ENCODE measurements around the gene SOWAHC.

SOWAHC gene

DNA sequence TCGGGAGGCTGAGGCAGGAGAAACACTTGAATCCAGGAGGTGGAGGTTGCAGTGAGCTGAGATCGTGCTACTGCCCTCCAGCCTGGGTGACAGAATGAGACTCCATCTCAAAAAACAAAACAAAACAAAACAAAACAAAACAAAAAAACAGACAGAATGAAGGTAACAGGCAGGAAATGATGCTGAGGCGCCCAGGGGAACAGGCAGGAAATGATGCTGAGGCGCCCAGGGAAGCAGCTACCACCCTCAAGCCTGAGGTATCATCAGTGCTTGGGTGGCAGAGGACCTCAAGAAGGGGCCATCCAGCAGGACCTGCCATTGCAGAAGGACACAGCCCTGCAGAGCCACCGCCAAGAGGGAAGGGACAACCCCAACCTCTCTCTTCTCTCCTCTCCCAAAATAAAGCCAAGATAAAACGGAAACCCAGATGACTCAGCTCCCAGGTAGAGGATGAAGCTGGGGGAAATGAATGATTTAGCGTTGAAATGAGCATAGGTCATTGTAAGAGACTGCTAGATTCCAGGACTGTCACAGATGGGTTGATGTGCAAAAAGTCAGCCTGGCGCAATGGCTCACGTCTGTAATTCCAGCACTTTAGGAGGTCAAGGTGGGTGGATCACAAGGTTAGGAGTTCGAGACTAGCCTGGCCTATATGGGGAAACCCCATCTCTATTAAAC is 19.3 kb downstream of the SOWAHC start:
- no peak overlapping the region for H3K4me3 ChIP-seq (ENCODE audit: severe bottlenecking)
- TF ChIP-seq, protein P1, sequence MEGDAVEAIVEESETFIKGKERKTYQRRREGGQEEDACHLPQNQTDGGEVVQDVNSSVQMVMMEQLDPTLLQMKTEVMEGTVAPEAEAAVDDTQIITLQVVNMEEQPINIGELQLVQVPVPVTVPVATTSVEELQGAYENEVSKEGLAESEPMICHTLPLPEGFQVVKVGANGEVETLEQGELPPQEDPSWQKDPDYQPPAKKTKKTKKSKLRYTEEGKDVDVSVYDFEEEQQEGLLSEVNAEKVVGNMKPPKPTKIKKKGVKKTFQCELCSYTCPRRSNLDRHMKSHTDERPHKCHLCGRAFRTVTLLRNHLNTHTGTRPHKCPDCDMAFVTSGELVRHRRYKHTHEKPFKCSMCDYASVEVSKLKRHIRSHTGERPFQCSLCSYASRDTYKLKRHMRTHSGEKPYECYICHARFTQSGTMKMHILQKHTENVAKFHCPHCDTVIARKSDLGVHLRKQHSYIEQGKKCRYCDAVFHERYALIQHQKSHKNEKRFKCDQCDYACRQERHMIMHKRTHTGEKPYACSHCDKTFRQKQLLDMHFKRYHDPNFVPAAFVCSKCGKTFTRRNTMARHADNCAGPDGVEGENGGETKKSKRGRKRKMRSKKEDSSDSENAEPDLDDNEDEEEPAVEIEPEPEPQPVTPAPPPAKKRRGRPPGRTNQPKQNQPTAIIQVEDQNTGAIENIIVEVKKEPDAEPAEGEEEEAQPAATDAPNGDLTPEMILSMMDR (IDR thresholded peaks at IDR 0.05; ENCODE audit: poor library complexity, severe bottlenecking), result no peak
- H3K27ac ChIP-seq (ENCODE audit: poor library complexity, severe bottlenecking), result no peak overlapping the region
- H3K36me3 ChIP-seq (ENCODE audit: low read depth), result no peaks in the 10 kb centered on the region
- H3K27me3 ChIP-seq (ENCODE audit: insufficient read depth, poor library complexity, severe bottlenecking), result no peaks in the 10 kb centered on the region
- DNase-seq (ENCODE audit: low spot score) (no peak), ATAC-seq (ENCODE audit: low read depth) (no peak)
- no peaks in the 10 kb centered on the region for H3K9me3 ChIP-seq (ENCODE audit: severe bottlenecking)
- H3K4me1 ChIP-seq (ENCODE audit: insufficient read depth, poor library complexity, severe bottlenecking), result peaks cover 12% of the 10 kb centered on the region

DNA sequence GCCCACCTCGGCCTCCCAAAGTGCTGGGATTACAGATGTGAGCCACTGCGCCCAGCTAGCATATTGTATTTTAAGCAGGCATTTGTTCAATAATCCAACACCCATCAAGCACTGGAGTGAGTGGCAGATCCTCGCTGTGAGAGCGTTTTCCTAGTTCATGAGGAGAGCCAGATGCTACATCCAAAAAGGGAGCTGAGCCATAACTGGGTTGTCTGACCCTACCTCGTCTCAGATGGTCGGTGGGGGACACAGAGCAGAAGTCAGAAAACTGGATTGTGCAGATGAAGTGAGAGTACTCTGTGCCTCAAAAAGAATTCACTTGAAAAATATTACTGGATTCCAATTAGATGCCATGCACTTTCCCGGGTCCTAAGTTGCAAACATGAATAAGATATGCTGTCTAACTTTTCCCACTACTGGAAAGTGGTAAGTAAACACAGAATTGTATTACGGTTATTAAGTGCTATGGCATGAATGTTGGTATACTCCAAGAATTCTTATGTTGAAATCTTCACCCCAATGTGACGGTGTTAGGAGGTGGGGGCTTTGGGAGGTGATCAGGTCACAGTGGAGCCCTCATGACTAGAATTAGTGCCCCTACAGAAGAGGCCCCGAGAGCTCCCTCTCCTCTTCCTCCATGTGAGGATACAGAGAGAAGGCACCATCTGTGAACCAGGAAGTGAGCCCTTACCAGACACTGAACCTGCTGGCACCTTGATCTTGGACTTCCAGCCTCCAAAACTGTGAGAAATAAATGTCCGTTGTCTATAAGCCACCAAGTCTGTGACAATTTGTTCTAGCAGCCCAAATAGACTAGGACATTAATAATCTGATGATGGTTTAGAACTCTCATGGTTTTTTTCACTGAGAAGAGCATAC is 21.5 kb downstream of the SOWAHC start:
- TF ChIP-seq, protein P1 (IDR thresholded peaks at IDR 0.05; ENCODE audit: poor library complexity, severe bottlenecking), result no peak
- Histone ChIP-seq H3K4me3 (ENCODE audit: severe bottlenecking) (no peak overlapping the region), H3K36me3 (ENCODE audit: low read depth) (no peaks in the 10 kb centered on the region), H3K27ac (ENCODE audit: poor library complexity, severe bottlenecking) (no peak overlapping the region), H3K4me1 (ENCODE audit: insufficient read depth, poor library complexity, severe bottlenecking) (peaks cover 12% of the 10 kb centered on the region), H3K27me3 (ENCODE audit: insufficient read depth, poor library complexity, severe bottlenecking) (no peaks in the 10 kb centered on the region), H3K9me3 (ENCODE audit: severe bottlenecking) (no peaks in the 10 kb centered on the region)
- ATAC-seq (ENCODE audit: low read depth) (no peak), DNase-seq (ENCODE audit: low spot score) (no peak)

DNA sequence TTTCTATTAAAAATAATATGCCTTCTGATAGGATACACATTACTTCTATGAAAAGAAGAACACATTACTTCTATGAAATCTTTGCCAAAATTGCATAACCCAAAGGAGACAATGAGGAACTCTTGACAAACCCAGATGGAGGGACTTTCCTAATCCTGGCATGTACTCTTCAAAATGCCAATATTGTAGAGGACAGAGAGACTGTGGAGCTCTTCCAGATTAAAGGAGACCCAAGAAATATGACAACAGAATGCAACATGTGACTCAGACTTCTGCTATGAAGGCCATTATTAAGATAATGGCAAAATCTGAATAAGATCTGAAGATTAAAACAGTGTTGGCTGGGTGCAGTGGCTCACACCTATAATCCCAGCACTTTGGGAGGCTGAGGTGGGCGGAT is 22.2 kb downstream of the SOWAHC start:
- DNase-seq (ENCODE audit: low spot score) (no peak), ATAC-seq (ENCODE audit: low read depth) (no peak)
- peaks cover 12% of the 10 kb centered on the region for H3K4me1 ChIP-seq (ENCODE audit: insufficient read depth, poor library complexity, severe bottlenecking)
- no peaks in the 10 kb centered on the region for H3K36me3 ChIP-seq (ENCODE audit: low read depth)
- TF ChIP-seq, protein P1 (IDR thresholded peaks at IDR 0.05; ENCODE audit: poor library complexity, severe bottlenecking), result no peak
- no peak overlapping the region for H3K27ac ChIP-seq (ENCODE audit: poor library complexity, severe bottlenecking)
- H3K9me3 ChIP-seq (ENCODE audit: severe bottlenecking), result no peaks in the 10 kb centered on the region
- no peaks in the 10 kb centered on the region for H3K27me3 ChIP-seq (ENCODE audit: insufficient read depth, poor library complexity, severe bottlenecking)
- no peak overlapping the region for H3K4me3 ChIP-seq (ENCODE audit: severe bottlenecking)

DNA sequence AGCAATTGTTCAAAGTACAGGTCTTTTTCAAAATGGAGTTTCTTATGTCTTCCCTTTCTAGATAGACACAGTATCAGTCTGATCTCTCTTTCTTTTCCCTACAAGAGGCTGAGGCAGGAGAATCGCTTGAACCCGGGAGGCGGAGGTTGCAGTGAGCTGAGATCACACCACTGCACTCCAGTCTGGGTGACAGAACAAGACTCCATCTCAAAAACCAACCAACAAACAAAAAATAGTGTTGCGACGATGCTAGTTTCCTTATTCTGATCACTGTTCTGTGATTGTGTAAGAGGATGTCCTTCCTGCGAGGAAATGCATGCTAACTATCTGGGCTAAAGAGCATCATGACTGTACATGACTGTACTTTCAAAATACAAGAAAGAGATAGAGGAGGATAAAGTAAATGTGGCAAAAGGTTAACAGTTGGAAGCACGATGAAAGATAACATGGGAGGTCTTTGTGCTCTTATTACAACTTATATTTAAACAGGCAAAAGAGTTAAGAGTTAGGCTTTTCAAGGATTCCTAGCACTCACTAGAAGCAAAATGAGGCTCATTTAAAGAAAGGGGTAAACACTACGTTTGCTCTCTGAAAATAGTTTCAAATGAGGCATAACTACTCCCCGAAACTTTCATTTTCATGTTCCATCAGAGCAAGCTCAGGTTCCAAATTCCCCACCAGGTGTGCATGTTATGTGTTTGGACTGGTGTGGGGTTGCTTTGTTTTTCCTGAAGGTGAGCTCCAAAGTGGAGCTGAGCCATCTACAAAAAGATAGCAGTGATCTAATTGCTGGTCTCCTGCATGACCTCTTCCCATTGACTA is 23.8 kb downstream of the SOWAHC start:
- Histone ChIP-seq H3K36me3 (ENCODE audit: low read depth) (no peaks in the 10 kb centered on the region), H3K9me3 (ENCODE audit: severe bottlenecking) (no peaks in the 10 kb centered on the region), H3K27me3 (ENCODE audit: insufficient read depth, poor library complexity, severe bottlenecking) (no peaks in the 10 kb centered on the region), H3K4me1 (ENCODE audit: insufficient read depth, poor library complexity, severe bottlenecking) (peaks cover 9% of the 10 kb centered on the region), H3K27ac (ENCODE audit: poor library complexity, severe bottlenecking) (peak overlapping the region; percentile 8), H3K4me3 (ENCODE audit: severe bottlenecking) (no peak overlapping the region)
- TF ChIP-seq, protein P1 (IDR thresholded peaks at IDR 0.05; ENCODE audit: poor library complexity, severe bottlenecking), result no peak
- ATAC-seq (ENCODE audit: low read depth) (peak; percentile 88), DNase-seq (ENCODE audit: low spot score) (no peak)

Measured in RWPE2 (cell line).